ENCODE measurements around the gene SLC7A1.

Gene SLC7A1

DNA sequence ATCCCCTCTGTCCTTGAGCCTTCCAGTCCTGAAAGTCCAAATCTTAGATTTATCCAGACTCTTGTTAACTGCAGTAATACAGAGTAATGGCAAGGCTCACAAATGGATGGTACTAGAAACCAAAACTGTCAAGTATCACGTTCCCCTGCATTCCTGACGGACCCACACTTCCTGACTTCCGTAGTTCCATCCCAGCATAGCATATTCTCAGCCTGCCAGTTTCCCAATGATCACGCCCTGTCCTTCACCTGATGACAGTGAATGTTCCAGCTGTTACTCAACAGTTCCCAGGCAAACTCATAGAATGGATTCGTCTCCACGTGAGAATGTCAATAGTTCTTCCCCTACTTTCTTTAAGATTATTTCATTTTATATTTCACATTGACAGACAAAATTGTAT lies 33.6 kb downstream of the SLC7A1 start:
- DNase-seq (ENCODE audit: low read depth in 2 of 2): no peak

GRCh38 chr13:29556742-29557141 lies 38.7 kb downstream of the SLC7A1 start:
- no peak for DNase-seq (ENCODE audit: low read depth in 2 of 2)

DNA sequence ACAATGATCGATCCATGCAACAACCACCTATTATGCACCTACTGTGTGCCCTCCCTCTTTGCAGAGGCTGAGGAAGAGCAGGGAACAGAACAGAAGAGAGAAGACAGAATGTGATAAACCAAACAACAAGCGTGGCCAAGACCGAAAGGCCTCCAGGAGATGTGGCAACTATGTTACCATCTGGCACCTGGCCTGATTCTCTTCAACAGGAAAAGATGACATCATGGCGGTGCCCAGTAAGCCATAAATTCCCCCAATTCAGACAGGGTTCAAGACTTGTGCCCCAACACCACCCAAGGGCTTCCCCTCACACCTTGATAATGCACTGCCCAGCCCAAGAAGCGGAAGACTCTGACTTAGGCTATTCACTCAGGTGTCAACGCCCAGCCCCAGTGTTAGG lies 44.3 kb downstream of the SLC7A1 start:
- DNase-seq (ENCODE audit: low read depth in 2 of 2): no peak

DNA sequence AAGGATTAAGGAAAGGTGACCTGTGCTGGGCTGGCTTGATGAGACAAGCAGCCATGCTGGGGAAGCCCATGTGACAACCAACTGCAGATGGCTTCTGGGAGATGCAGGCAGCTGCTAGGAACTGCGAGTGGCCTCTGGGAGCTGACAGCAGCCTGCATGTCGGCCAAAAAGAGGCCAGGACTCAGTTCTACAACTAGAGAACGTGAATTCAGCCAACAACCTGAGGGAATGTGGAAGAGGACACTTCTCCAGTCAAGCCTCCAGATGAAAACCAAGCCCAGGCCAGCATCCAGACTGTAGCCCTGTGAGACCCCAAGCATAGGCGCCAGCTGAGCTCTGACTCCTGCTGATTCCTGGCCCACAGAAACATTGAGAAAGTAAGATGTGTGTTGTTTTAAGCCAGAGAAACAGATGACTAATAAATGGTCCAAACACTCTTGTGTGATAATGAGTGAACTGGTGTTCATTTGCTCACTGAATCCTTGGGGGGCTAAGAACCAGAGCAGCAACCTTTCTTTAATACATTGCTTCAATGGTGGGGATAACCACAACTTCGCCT lies 45.0 kb downstream of the SLC7A1 start:
- no peak for DNase-seq (ENCODE audit: low read depth in 2 of 2)

- DNase-seq (ENCODE audit: low read depth in 2 of 2): no peak
These were observed 46.8 kb downstream of the SLC7A1 start for GRCh38 chr13:29548722-29549121.

- no peak for DNase-seq (ENCODE audit: low read depth in 2 of 2)
These were observed 48.3 kb downstream of the SLC7A1 start for GRCh38 chr13:29547153-29547552.

DNA sequence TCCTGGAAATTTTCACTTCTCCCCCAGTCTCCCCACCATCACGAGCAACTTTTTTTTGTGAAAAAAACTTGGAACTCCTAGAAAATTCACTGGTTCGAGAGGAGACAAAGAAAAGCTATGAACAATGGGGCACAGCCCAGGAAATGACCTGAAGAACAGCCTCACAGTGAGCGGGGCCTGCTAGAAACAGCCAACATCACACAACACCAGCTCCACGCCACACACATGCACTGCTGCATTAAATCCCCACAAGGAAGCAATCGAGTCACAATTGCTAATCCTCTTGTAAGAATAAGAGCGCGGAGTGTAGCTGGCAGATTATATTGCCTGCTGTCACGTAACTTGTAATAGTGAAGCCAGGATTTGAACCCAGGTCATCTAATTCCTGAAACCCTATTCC lies 48.8 kb downstream of the SLC7A1 start:
- DNase-seq (ENCODE audit: low read depth in 2 of 2): no peak

DNA sequence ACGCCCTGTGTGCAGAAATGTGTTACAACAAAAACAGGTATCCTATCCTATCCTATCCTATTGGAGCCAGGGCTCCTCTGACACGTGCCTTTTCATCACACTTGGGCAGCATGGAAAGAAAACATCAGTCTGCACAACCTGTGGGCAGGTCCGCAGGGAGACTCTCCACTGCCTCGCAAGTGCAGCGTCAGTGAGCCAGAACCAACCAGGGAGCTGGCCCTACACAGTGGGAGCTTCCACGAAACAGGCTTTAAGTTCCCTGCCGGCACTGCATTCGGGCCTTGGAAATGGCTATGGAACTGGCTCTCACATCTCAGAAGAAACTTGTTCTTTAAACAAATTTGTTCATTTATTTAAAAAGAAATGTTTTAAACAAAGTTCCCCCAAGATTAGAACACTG lies 49.5 kb downstream of the SLC7A1 start:
- DNase-seq (ENCODE audit: low read depth in 2 of 2): no peak

- peak; percentile 47 to 60 for DNase-seq (ENCODE audit: low read depth in 2 of 2)
These were observed 52.0 kb downstream of the SLC7A1 start for GRCh38 chr13:29543230-29544215.

- DNase-seq (ENCODE audit: low read depth in 2 of 2): no peak
These were observed 53.1 kb downstream of the SLC7A1 start for GRCh38 chr13:29542381-29542780.

- no peak for DNase-seq (ENCODE audit: low read depth in 2 of 2)
These were observed 54.1 kb downstream of the SLC7A1 start for GRCh38 chr13:29541400-29541799.

DNA sequence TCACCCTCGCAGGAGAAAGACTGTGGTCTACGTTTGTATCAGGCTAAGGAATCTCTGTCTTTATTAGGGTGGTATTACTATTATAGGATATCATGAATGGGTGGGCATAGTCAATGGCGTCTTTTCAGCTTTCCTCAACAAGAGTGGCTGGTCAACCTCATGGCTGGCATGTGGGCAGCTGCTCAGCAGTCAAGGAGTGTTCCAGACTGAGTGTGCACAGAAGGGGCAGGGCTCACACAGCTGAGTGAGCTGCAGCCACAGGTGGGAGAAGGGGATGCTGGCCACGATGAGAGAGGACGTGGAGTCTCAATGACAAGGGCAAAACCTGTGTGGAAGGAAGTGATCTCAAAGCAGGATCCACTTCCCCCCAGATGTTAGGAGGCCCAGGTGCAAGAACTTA lies 54.7 kb downstream of the SLC7A1 start:
- DNase-seq (ENCODE audit: low read depth in 2 of 2): no peak

- DNase-seq (ENCODE audit: low read depth in 2 of 2): no peak
These were observed 55.2 kb downstream of the SLC7A1 start for GRCh38 chr13:29540334-29540733.

- no peak for DNase-seq (ENCODE audit: low read depth in 2 of 2)
These were observed 55.6 kb downstream of the SLC7A1 start for GRCh38 chr13:29539856-29540255.

GRCh38 chr13:29538652-29539040 lies 56.8 kb downstream of the SLC7A1 start:
- DNase-seq (ENCODE audit: low read depth in 2 of 2): no peak

DNA sequence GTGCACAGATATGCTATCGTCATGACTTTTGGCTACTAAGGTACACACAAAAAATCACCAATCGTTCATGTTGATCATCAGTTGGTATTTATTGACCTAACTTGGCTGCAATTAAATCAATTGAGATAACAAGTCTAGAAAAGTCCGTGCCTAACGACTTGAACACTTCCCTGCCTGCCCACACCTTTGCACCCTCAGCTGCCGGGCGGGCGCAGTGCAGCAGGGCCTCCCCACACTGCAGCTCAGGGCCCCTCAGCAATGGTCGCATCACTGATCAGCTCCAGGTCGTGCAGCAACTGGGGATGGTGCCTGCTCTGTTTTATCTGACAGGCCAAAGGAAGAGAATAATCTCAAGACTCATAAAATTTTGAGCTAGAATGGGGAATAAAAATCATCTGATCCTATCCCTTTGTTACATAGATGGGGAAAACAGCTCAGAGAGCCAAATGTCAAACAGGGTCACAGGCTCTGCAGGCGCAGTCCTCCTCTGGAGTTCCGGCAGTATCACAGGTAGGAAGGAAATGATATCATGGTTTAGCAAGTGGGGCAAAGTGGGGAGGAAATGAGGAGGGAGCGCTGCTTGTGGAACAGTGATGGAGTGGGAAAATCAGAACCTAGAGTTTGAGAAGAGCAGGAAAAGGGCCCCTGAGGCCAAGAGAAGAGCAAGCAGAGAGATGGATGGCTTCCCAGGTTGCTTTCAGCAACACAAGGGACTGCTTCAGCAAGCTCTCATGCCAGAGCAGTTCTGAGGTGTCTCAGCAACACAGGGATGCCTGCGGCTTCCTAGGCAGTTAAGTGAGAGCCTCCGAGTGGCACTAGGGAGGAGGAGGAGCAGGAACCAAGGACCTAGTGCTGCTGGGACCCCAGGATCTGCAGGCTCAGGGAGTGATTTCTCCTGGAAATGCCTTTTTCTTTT lies 57.5 kb downstream of the SLC7A1 start:
- no peak for DNase-seq (ENCODE audit: low read depth in 2 of 2)

GRCh38 chr13:29536853-29537252 lies 58.6 kb downstream of the SLC7A1 start:
- no peak for DNase-seq (ENCODE audit: low read depth in 2 of 2)

GRCh38 chr13:29535663-29536655 lies 59.5 kb downstream of the SLC7A1 start:
- no peak for DNase-seq (ENCODE audit: low read depth in 2 of 2)

DNA sequence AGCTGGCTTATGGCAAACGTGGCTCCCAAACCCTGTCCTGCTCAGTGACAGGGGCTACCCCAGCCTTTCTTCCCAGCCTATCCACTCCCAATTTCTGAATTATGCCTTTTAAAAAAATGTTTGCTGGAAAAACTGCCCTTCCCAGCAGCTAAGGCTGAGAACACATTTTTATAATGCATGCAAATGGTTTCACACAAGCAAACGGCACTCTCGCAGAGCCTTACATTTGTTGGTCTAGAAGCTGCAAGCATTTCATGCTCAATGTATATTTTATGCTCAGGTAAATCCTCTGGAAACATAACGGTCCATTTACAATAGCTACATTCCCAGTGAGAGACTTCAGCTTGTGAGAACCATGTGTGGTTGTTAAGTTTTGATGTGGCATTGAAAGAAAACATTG lies 61.4 kb downstream of the SLC7A1 start:
- DNase-seq (ENCODE audit: low read depth in 2 of 2): no peak

- DNase-seq (ENCODE audit: low read depth in 2 of 2): no peak
These were observed 62.7 kb downstream of the SLC7A1 start for GRCh38 chr13:29532821-29533220.

DNA sequence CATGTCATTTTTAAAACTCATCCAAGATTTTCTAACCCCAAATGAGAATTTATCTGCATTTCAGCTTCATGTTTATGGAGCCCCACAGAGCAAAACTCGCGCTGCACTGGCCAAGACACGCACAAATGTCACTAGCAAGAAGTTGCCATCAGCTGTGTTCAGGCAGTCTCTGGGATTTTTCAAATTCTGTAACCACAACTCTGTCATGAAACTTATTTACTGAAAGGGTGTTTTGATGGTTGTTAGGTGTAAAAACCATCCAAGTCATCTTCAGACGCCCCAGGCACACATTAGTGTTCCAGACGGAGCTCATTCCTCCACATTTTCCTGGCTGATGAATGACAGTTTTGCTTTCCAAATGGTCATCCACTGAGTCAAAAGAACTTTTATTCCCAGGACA lies 63.4 kb downstream of the SLC7A1 start:
- no peak for DNase-seq (ENCODE audit: low read depth in 2 of 2)
